T-cell (primary cell): Measurements from ENCODE around the gene KRTAP5-3. TPM values are rescaled to one million over a fixed set of nuclear protein-coding genes. Genes with fewer than 3 reads are reported as not detected.
A peak's percentile ranks its signal among the peaks of the same experiment; 100 is the strongest.

Source experiments
- ATAC-seq, 4 experiments: fragments of 200-7000 bp in 3 of 4; fragments of 150-1000 bp in 1 of 4; cut with Tn5 transposase; replicated peaks in 1 of 4; 1 replicate in 3 of 4; 2 replicates in 1 of 4; pipeline ENCODE4 v1.10.0; 2021; ENCODE audit warnings: moderate library complexity in 3 of 4, mild to moderate bottlenecking in 2 of 4, moderate number of reproducible peaks in 1 of 4
- CTCF ChIA-PET, 2 donors: fragments of 300-600 bp; sonication (Branson Sonifier 250); formaldehyde crosslinking; loops; one replicate each; lab custom pipeline; 2022; ENCODE audit warnings: antibody characterized with exemption in 2 of 2; lab: Charles Lee
- POLR2A ChIA-PET, 2 donors: fragments of 300-600 bp; sonication (Branson Sonifier 250); formaldehyde crosslinking; loops; one replicate each; lab custom pipeline; 2022; ENCODE audit warnings: antibody characterized with exemption in 2 of 2; lab: Charles Lee
- DNase-seq, 35 experiments: peaks; one replicate each; pipeline versions ENCODE4 v3.0.0 to v3.0.0-alpha.2; 2013 to 2023
- H3K27ac ChIP-seq: one replicate; pipeline ENCODE4 v1.5.1; 2013; ENCODE audit warnings: low read length
- H3K27me3 ChIP-seq, 2 experiments: replicated peaks in 1 of 2; 1 replicate in 1 of 2; 2 replicates in 1 of 2; pipeline versions ENCODE4 v1.6.1 to v1.7.0; 2013; ENCODE audit warnings: low read length in 1 of 2, mixed read lengths in 1 of 2; ENCODE audit not compliant: control insufficient read depth in 2 of 2, insufficient read depth in 2 of 2; ENCODE audit errors: extremely low read depth in 1 of 2
- H3K36me3 ChIP-seq, 2 donors: 1 replicate in 1 of 2; 2 replicates in 1 of 2; pipeline versions ENCODE4 v1.6.1 to v1.7.0; 2013; ENCODE audit warnings: low read length in 1 of 2; ENCODE audit not compliant: control insufficient read depth in 2 of 2, insufficient read depth in 1 of 2; ENCODE audit errors: extremely low read depth in 1 of 2
- H3K4me1 ChIP-seq, 2 experiments: 1 replicate in 1 of 2; 2 replicates in 1 of 2; pipeline versions ENCODE4 v1.6.1 to v1.7.0; 2013; ENCODE audit warnings: low read length in 2 of 2, mixed read lengths in 1 of 2; ENCODE audit not compliant: insufficient read depth in 2 of 2, control insufficient read depth in 1 of 2; ENCODE audit errors: extremely low read depth in 1 of 2
- H3K4me3 ChIP-seq, 2 donors: 1 replicate in 1 of 2; 2 replicates in 1 of 2; pipeline versions ENCODE4 v1.5.1 to v1.7.0; 2013; ENCODE audit warnings: mild to moderate bottlenecking in 2 of 2, low read length in 1 of 2, moderate library complexity in 1 of 2; ENCODE audit not compliant: control insufficient read depth in 1 of 2; ENCODE audit errors: extremely low read depth in 1 of 2
- H3K9me3 ChIP-seq: 2 replicates; pipeline ENCODE4 v1.7.0; 2013
- H3K27ac Mint-ChIP-seq, 2 donors: one replicate each; pipeline ENCODE4 v1.8.0; 2020 to 2021; ENCODE audit warnings: mild to moderate bottlenecking in 2 of 2, mixed read lengths in 2 of 2
- H3K27me3 Mint-ChIP-seq, 2 donors: one replicate each; pipeline ENCODE4 v1.8.0; 2021 to 2022; ENCODE audit warnings: mixed read lengths in 2 of 2
- H3K36me3 Mint-ChIP-seq: one replicate; pipeline ENCODE4 v1.8.0; 2021; ENCODE audit warnings: mixed read lengths
- H3K4me1 Mint-ChIP-seq, 3 donors: one replicate each; pipeline ENCODE4 v1.8.0; 2020 to 2022; ENCODE audit warnings: mixed read lengths in 3 of 3, mild to moderate bottlenecking in 1 of 3
- H3K4me3 Mint-ChIP-seq, 3 donors: one replicate each; pipeline ENCODE4 v1.8.0; 2020 to 2022; ENCODE audit warnings: mild to moderate bottlenecking in 3 of 3, mixed read lengths in 3 of 3, moderate library complexity in 3 of 3
- H3K9me3 Mint-ChIP-seq, 3 donors: one replicate each; pipeline ENCODE4 v1.8.0; 2020 to 2022; ENCODE audit warnings: mixed read lengths in 3 of 3
- WGBS: methylation state at CpG from one replicate; pipeline ENCODE4 v1.1.5; 2013; ENCODE audit warnings: missing lambda C conversion rate; ENCODE audit not compliant: insufficient coverage; 5-methylcytosine and 5-hydroxymethylcytosine counted together
- total RNA-seq, 35 experiments: library from RNA in 6 of 35; stranded (reverse) in 6 of 35; fragments of 120-200 nt in 1 of 35; gene quantifications; one replicate each; pipeline versions ENCODE4 v1.2.1 to v1.2.4 and lab custom pipeline; 2013 to 2026

KRTAP5-3 gene
- total RNA-seq, 5 donors from 2014 or later (not counting 1 experiment from before 2014, with no cell fraction given), result not detected

GRCh38 chr11:1625541-1625940 lies 17.3 kb upstream of the KRTAP5-3 start:
- WGBS, result 73% methylated on average over 12 of the region's 13 CpGs
- H3K4me1 ChIP-seq, result peaks cover 0 to 9% of the 10 kb centered on the region in 2 experiments

GRCh38 chr11:1624621-1625020 lies 16.4 kb upstream of the KRTAP5-3 start:
- POLR2A ChIA-PET, result no interaction called here
- Mint-ChIP-seq H3K4me3 (no peak overlapping the region), H3K27ac (no peak overlapping the region), H3K27me3 (peaks cover 5 to 20% of the 10 kb centered on the region in 2 donors), H3K9me3 (no peaks in the 10 kb centered on the region), H3K4me1 (peaks cover 4 to 6% (median 5%) of the 10 kb centered on the region in 3 donors), H3K36me3 (no peaks in the 10 kb centered on the region)
- peaks cover 4 to 25% of the 10 kb centered on the region in 2 experiments for H3K27me3 ChIP-seq
- H3K9me3 ChIP-seq, result no peaks in the 10 kb centered on the region
- ATAC-seq (no peak), DNase-seq (no peak)
- H3K4me3 ChIP-seq, result no peak overlapping the region
- CTCF ChIA-PET, result no interaction called here
- 82% methylated on average over 15 of the region's 16 CpGs for WGBS
- peaks cover 0 to 9% of the 10 kb centered on the region in 2 experiments for H3K4me1 ChIP-seq
- H3K27ac ChIP-seq, result no peak overlapping the region
- H3K36me3 ChIP-seq, result no peaks in the 10 kb centered on the region

More at GRCh38 chr11:1625541-1625940, 17.3 kb upstream of the KRTAP5-3 start:
- H3K36me3 Mint-ChIP-seq, result no peaks in the 10 kb centered on the region
- no peaks in the 10 kb centered on the region for H3K9me3 Mint-ChIP-seq
- H3K27me3 Mint-ChIP-seq, result peaks cover 7 to 19% of the 10 kb centered on the region in 2 donors
- POLR2A ChIA-PET, result no interaction called here
- Histone ChIP-seq H3K27me3 (peaks cover 4 to 34% of the 10 kb centered on the region in 2 experiments), H3K36me3 (no peaks in the 10 kb centered on the region), H3K9me3 (no peaks in the 10 kb centered on the region), H3K27ac (no peak overlapping the region), H3K4me3 (no peak overlapping the region)
- H3K4me1 Mint-ChIP-seq, result peaks cover 4 to 6% (median 4%) of the 10 kb centered on the region in 3 donors
- H3K4me3 Mint-ChIP-seq, result no peak overlapping the region
- no peak for DNase-seq
- H3K27ac Mint-ChIP-seq, result no peak overlapping the region
- CTCF ChIA-PET, result no interaction called here
- ATAC-seq, result no peak

- peaks cover 5 to 15% of the 10 kb centered on the region in 2 donors for H3K27me3 Mint-ChIP-seq
- H3K4me3 Mint-ChIP-seq, result no peak overlapping the region
- ChIA-PET CTCF (no interaction called here), POLR2A (no interaction called here)
- Histone ChIP-seq H3K9me3 (no peaks in the 10 kb centered on the region), H3K27me3 (peaks cover 4 to 17% of the 10 kb centered on the region in 2 experiments), H3K27ac (no peak overlapping the region), H3K4me1 (peaks cover 0 to 2% of the 10 kb centered on the region in 2 experiments), H3K4me3 (no peak overlapping the region), H3K36me3 (no peaks in the 10 kb centered on the region)
- peaks cover under 1 to 6% (median 6%) of the 10 kb centered on the region in 3 donors for H3K4me1 Mint-ChIP-seq
- WGBS, result 81% methylated on average over 8 of the region's 9 CpGs
- H3K27ac Mint-ChIP-seq, result no peak overlapping the region
- H3K9me3 Mint-ChIP-seq, result no peaks in the 10 kb centered on the region
- ATAC-seq, result no peak
- no peak for DNase-seq
- no peaks in the 10 kb centered on the region for H3K36me3 Mint-ChIP-seq
These were observed 15.5 kb upstream of the KRTAP5-3 start for GRCh38 chr11:1623716-1624115.

- Histone ChIP-seq H3K4me1 (no peaks in the 10 kb centered on the region), H3K27me3 (peaks cover 4 to 14% of the 10 kb centered on the region in 2 experiments), H3K9me3 (no peaks in the 10 kb centered on the region), H3K36me3 (no peaks in the 10 kb centered on the region), H3K4me3 (no peak within 1 kb of the TSS), H3K27ac (no peak within 1 kb of the TSS)
- ChIA-PET POLR2A (no interaction called here), CTCF (no interaction called here)
- Mint-ChIP-seq H3K36me3 (no peaks in the 10 kb centered on the region), H3K4me1 (peaks cover 0 to 6% (median 6%) of the 10 kb centered on the region in 3 donors), H3K27me3 (peaks cover 7 to 16% of the 10 kb centered on the region in 2 donors), H3K27ac (no peak within 1 kb of the TSS), H3K9me3 (no peaks in the 10 kb centered on the region), H3K4me3 (no peak within 1 kb of the TSS)
- ATAC-seq (no peak), DNase-seq (no peak)
- no CpG with 5 or more reads among the region's 1 CpG for WGBS
These were observed 13.8 kb upstream of the KRTAP5-3 start, which contains the start of gene KRTAP5-4 for GRCh38 chr11:1622086-1622485. Gene KRTAP5-4 (minus strand): TSS chr11:1622138. CDS start chr11:1622093, 45 bp downstream.

- H3K27ac ChIP-seq, result no peak overlapping the region
- POLR2A ChIA-PET, result interaction anchor here in 1 of 2 donors (0.7 kb wide), 1 partner anchor 269 kb away, joined by 3 read pairs; no protein-coding TSS in a partner anchor
- no peaks in the 10 kb centered on the region for H3K36me3 ChIP-seq
- Mint-ChIP-seq H3K4me1 (peaks cover 0 to 6% (median 6%) of the 10 kb centered on the region in 3 donors), H3K4me3 (no peak overlapping the region), H3K27me3 (peaks cover 26 to 38% of the 10 kb centered on the region in 2 donors), H3K36me3 (no peaks in the 10 kb centered on the region), H3K9me3 (no peaks in the 10 kb centered on the region), H3K27ac (peak overlapping the region in 1 of 2 donors; percentile 26)
- DNase-seq (peak in 11 of 35 experiments; percentile 4 to 41 (median 14)), ATAC-seq (peak in 2 of 4 experiments; percentile 58 to 79)
- no peak overlapping the region for H3K4me3 ChIP-seq
- peaks cover 2 to 25% of the 10 kb centered on the region in 2 experiments for H3K27me3 ChIP-seq
- no peaks in the 10 kb centered on the region for H3K9me3 ChIP-seq
- WGBS, result 57% methylated on average over 1 of the region's 10 CpGs
- CTCF ChIA-PET, result interaction anchor here (0.6 to 1.2 kb wide), 4 partner anchors 13 to 691 kb away, joined by 3 to 6 read pairs (median 3); no protein-coding TSS in a partner anchor
- H3K4me1 ChIP-seq, result no peaks in the 10 kb centered on the region
These were observed 11.2 kb upstream of the KRTAP5-3 start for GRCh38 chr11:1619449-1619848.

GRCh38 chr11:1618231-1618630 lies 10.0 kb upstream of the KRTAP5-3 start:
- ChIA-PET POLR2A (no interaction called here), CTCF (no interaction called here)
- Mint-ChIP-seq H3K36me3 (no peaks in the 10 kb centered on the region), H3K9me3 (no peaks in the 10 kb centered on the region), H3K4me3 (no peak overlapping the region), H3K27me3 (peaks cover 26 to 40% of the 10 kb centered on the region in 2 donors), H3K27ac (no peak overlapping the region), H3K4me1 (peaks cover 0 to 6% (median 6%) of the 10 kb centered on the region in 3 donors)
- no peaks in the 10 kb centered on the region for H3K36me3 ChIP-seq
- DNase-seq (no peak), ATAC-seq (no peak)
- peaks cover 2 to 28% of the 10 kb centered on the region in 2 experiments for H3K27me3 ChIP-seq
- no peaks in the 10 kb centered on the region for H3K9me3 ChIP-seq
- no peaks in the 10 kb centered on the region for H3K4me1 ChIP-seq
- 100% methylated on average over 1 of the region's 10 CpGs for WGBS
- no peak overlapping the region for H3K27ac ChIP-seq
- no peak overlapping the region for H3K4me3 ChIP-seq
